HG02973 (cell line): ENCODE results near the gene KIAA0319L.
"Not testable (repeated sequence)": the region's sequence is repeated elsewhere in the genome, so short reads cannot be mapped to it uniquely, and the experiment has no call there.

Experiments used
- ATAC-seq: cut with Tn5 transposase; IDR thresholded peaks from one replicate; pipeline ENCODE4 v1.9.1; 2021; ENCODE audit warnings: moderate library complexity; ENCODE audit not compliant: unreplicated experiment

KIAA0319L gene

DNA sequence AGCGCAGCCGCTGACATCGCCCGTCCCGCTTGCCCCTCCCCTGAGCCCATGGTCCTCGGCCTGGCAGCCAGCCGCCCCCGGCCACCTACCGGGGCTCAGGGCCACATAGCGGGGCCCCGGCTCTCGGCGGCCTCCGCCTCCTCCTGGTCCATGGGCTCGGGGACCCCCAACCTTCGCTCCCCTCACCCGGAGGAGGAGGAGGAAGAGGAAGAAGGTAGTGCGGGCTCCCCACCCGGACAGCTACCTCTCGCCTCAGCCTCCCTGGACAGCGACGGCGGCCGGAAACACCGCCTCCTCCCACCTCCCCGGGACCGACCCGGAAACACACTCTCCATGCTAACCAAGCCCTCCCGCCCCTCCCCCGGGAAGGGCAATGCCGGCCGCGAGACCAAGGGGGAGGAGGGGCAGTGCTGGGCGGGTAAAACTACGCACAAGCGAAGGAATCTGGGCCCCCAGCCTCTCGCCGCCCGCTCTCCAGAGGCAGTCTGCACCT is at the start of gene KIAA0319L:
Gene KIAA0319L (minus strand): TSS at position 286 of the 493 bp plus-strand sequence. CDS start 2,912 bp downstream, outside the sequence.
- ATAC-seq: peak; percentile 66

DNA sequence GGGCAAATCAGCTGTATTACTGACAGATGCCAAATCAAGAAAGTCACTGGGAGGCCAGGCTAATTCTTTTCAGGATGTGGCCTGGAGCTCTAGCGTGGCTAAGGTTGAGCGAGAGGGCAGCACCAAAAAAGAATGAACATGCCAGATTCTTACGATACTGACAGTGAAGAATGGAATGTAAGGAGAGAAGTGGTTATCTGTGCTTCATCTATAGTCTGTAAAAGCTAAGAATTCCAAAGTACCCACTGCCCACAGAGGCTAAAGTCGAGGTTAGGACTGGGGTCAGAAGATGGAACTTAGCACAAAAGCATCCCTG is 48.6 kb upstream of the KIAA0319L start:
- ATAC-seq: no peak

DNA sequence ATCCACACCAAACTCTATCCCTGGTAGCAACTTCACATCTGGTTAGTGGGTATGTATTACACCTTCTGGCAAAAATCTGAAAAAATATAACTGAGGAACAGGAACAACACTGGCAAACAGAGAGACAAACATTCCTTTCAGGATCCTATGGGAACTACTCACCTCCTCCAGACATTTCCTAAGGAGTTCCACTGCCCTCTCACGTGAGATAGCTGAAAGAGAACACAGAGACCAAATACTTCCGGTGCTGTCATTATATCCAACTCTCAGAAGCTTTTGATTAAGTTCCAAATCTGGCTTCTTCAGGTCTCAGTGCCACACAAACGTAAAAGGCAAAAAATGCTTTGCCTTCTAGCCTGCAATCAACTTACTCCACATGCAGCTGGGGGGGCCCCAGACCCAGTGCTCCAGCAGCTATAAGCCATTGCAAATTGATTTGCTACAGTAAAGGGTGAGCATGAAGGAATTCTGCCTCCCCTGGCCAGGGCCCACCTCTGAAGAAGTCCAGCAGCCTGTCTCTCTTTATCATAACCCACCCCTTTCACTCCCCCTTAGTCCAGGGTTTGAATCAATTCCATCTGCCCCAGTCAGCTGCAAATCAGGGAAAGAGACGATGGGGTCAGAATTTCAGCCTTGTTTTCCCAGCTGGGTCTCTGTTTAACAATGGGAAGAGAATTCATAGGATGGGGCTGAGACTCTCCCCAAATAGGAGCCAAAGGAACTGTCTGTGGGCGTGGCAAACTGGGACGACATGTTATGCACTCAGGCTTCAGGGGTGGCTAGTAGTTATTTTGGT is 48.1 kb upstream of the KIAA0319L start:
- ATAC-seq: no peak

DNA sequence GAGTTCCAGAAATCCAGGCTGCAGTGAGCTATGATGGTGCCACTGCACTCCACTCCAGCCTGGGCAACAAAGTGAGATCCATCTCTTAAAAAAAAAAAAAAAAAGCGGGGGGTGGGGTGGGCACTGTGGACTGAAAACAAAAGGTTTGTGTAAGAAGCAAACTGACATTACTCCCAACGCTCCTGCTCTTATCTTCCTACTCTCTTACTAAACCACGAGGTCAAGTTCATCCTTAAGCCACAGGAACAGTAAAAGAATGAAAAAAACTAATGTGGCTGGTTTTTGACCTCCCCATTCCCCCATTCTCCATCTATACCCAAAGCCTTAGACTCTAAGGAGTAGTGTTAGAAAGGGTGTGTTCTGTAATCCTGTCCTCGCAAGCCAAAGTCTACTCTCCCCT is 46.7 kb upstream of the KIAA0319L start:
- ATAC-seq: no peak

DNA sequence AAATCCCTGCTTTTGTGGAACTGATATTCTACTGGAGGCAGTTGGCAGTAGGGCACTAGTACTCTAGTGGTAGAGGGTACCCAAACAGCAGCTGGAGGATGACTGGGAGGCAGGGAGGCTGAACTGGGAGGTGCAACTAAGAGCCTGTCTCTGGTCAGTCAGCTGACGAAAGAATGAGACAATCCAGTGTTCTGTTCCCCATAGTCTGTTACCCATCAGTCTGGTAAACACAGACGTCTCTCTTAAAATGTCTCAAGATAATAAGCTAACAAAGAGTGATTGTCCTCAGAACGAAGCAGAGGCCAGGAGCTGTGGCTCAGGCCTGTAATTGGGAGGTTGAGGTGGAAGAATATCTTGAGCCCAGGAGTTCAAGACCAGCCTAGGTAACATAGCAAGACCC is 46.3 kb upstream of the KIAA0319L start:
- ATAC-seq: no peak

DNA sequence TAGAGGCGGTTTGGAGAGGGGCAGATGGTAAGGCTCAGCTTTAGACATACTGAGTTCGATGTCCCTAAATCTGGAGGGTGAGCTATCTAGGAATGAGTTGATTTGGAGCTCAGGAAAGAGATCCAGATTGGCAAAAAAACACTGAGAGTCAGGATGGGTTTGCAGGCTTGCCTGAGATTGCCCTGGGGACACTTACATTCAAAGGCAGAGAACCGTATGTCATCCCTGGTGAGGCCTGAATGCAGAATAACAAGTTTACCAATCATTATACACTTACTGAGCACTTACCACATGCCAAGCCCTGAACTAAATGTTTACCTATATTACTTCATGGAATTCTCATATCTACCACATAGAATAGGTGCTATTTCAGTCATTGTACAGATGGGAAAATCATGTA is 43.4 kb upstream of the KIAA0319L start:
- ATAC-seq: no peak

DNA sequence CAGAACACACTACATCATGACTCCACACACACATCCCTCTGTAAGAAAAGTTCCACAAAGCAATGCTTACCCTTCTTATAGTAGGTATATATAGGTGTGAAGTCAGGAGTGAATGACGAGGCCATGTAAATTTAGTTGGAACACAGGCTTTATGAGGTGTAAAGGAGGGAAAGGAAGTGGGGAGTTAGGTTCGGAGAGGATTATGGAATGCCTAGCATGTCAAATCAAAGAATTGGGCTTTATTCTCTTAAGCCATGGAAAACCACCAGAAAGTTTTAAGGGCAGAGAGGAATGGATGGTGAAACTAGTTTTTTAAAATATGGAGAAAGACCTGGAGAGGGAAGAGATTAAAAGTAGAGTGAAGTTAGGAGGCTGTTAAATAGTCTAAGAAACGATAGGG is 42.2 kb upstream of the KIAA0319L start:
- ATAC-seq: no peak

DNA sequence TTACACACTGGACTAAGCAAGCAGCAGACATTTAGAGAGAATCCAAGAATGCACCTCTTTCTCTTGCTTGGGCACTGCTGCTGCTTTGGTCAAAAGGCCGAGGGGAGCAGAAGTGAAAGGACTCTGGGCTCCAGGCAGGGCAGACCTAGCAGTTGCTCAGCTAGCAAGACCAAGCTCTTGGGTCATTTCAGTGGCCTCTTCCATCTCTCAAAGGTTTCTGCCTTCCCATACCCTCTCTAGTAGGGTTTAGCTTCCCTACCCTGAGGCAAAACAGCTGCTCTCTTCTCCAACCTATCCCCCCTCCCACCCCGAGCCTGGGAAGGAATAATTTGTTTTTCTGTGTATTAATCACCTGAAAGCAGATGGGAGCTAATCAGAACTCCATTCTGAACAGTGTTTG is 41.7 kb upstream of the KIAA0319L start:
- ATAC-seq: no peak

DNA sequence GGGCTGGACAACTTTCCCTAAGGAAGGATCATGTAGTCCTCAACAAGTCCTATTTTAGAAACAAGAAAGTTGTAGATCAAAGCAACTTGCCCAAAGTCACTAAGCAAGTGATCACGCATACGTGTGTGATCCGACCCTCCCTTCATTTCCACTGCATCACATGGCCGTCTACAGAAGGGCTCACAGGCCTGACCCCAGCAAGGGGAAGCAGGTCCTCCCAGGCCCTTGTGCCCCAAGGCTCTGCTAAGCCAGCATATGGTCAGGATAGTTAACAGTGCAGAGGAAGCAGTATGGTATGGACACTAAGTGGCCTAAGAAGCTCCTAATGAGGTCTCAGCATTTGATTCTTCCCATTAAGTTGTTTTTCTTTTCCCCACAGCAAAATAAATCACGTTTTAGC is 40.7 kb upstream of the KIAA0319L start:
- no peak for ATAC-seq

DNA sequence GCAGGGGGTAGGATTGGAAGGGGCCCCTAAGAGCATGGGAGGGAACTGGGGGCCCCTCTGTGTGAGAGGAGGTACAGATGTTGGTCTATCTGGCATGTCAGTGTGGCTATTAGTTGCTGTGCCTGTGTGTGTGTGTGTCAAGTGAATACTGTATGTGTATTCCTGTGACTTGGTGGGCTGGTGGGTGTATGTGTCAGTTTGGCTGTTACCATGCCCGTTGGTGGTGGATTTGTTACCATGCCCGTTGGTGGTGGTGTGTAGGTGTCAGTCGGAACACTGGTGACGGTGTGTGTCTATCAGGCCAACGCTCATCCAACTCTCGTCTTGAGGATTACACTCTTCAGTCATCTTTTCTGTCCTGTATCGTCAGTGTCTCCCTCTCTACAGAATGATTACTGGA is 38.5 kb upstream of the KIAA0319L start:
- no peak for ATAC-seq

DNA sequence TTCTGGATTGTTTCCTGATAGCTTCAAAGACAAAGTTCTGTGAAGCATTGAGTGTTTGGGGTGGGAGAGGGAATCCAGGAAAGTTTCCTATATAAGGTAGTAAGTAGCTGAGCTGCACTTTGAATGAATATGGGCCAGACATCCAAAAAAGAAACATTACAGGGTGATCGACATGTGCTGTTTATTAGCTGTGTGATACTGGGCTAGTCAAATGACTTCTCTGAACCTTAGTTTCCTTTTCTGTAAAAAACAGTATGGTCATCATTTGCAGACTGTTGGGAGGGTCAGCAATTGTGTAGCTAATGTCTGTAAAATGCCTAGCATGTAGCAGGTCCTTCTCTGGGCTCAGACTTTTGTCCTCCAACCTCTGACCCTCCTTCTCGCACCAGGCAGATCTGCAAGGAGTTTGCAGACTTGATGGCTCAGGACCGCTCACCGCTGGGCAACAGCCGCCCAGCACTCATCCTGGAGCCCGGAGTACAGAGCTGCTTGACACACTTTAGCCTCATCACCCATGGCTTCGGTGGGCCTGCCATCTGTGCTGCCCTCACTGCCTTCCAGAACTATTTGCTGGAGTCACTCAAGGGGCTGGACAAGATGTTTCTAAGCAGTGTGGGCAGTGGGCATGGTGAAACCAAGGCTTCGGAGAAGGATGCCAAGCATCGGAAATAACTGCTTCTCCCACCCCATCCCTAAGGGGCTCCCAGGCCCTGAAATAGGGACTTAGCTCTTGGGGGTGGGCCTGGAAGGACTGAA is 37.0 kb upstream of the KIAA0319L start:
- no peak for ATAC-seq

DNA sequence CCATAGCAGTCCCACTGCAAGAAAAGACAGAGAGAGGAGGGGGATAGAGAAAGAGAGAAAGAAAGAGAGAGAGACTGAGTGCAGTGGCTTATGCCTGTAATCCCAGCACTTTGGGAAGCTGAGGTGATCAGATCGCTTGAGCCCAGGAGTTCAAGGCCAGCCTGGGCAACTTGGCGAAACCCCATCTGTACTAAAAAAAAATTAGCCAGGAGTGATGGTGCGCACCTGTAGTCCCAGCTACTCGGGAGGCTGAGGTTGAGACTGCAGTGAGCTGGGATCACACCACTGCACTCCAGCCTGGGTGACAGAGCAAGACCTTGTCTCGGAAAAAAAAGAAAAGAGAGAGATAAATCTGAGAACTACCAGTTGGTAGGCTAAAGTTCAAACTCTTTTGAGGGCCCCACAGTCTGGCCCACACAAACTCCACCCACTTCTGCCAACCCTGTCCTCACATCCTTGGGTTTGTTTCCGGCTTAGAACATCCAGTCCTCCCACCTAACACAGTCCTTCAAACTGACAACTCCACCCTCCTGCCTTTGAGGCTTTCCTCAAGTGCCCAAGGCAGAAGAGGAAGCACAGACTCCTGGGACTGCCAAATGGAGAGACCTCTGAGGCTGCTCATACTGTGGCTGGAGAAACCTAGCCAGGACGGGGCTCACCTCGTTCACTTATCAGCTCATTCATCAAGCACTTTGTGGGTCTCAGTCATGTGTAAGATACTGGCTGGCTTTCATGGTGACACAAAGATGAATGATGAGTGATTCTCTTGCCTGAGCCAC is 36.0 kb upstream of the KIAA0319L start:
- no peak for ATAC-seq

DNA sequence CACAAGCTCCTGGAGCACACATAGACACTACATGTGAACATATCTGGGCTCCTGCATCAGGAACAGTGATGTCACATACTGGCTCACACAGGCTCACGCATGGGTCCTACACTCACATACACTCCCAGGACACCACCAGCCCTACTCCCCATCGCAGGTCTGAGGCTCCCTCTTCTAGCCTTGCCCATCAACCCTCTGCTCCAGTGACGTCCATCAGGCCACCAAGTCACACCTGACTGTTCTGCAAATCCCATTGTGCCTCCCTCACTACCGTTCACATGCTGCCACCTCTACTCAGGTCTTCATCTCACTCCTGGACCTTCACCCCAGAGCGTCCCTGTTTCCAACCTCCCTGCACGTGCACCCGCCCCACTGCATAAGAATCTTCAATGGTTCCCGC is 34.0 kb upstream of the KIAA0319L start:
- no peak for ATAC-seq

DNA sequence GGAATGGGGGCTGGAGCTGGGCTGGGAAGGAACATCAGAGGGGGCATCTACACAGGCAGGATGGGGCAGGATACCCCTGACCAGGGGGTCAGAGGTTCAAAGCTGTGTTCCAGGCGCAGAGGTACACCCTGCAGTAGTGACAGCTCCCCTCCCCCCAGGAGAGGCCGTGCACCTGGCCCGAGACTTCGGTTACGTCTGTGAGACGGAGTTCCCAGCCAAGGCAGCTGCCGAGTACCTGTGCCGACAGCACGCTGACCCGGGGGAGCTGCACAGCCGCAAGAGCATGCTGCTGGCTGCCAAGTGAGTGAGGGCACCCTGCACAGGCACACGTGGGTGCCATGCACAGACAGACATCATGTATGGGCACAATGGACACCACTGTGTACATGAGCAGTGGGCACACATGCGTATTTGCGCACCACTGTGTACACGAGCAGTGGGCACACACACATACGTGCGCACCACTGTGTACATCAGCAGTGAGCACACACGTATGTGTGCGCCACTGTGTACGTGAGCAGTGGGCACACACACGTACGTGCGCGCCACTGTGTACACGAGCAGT is 33.4 kb upstream of the KIAA0319L start:
- ATAC-seq: no peak

DNA sequence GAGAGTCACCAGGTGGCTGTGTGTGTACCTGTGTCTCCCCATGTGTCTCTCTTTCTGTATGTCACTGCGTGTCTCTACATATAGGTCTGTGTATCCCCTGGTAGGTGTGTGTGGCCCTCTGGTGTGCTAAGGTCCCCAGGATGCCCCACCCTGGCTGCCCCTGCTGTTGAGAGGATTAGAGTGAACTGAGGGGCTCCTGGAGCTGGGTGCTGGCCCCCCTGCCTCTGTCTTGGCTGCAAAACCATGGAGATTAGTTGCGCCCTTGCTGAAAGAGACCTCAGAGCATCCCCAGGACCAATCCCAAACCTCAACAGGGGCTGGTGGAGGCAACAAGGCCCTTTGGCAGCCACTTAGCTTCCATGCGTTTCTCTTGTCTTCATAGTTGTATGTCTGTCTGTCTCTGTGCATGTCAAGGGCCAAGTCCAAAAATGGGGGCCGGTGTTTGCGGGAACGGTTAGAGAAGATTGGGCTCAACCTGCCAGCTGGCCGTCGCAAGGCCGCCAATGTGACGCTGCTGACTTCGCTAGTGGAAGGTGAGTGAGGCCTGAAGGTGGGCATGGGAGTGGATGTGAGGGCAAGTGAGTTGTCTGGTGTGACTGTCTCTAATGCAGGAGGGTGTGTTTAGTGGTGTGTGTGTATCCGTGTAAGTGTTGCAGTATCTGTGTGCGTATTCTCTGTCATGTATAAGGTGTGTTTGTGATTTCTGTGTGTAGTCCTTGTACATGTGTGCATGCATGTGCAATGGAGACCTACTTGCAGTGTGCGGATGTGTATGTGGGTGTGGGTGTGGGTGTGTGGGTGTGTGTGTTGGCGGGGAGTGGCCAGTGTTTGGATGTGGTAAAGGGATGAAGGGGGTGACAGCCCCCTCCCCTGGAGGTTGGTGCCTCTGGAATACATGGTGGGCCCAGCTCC is 32.6 kb upstream of the KIAA0319L start:
- ATAC-seq: no peak

DNA sequence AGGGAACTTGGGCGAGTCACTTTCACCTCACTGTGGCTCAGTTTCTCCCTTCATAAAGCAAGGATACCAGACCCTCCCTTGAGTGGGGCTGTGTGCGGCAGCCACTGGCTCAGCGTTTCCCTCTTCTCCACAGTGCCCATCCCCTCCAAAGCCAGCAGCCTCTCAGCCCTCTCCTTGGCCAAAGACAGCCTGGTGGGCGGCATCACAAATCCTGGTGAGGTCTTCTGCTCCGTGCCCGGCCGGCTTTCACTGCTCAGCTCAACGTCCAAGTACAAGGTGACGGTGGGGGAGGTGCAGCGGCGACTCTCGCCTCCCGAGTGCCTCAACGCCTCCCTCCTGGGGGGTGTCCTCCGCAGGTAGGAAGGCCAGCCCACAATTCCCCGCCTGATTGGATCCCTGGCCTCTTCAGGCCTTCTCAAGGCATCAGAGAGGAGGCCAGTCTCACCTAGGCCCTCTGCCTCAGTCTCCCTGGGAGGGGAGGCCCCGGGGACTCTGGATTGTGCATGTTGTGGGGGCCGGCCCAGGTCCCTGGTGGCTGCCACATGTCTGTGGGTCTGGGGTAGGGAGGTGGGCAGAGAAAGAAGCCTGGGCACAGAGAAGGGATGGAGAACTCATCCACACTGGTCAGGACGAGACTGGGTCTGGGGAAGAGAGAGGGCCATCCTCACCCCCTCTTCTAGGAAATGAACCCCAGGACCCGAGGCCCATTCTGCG is 31.2 kb upstream of the KIAA0319L start:
- ATAC-seq: no peak

DNA sequence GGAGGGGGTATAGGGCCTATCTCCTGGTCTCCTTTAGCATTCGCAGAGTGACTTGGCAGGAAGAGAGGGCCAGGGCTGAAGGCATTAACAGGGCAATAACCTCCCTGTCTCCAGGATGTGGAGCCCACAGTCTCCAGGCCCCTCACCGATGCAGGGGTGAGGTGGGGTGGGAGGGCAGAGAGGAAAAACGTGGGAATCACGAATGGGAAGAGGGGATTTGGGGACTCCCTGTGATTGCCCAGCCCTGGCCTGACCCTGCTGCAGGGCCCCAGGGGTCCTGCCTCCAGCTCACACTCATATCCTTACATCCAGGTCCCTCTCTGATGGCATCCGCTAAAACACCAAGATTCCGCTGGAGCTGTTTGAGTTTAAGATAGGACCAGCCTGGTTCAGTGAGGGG is 30.5 kb upstream of the KIAA0319L start:
- no peak for ATAC-seq

DNA sequence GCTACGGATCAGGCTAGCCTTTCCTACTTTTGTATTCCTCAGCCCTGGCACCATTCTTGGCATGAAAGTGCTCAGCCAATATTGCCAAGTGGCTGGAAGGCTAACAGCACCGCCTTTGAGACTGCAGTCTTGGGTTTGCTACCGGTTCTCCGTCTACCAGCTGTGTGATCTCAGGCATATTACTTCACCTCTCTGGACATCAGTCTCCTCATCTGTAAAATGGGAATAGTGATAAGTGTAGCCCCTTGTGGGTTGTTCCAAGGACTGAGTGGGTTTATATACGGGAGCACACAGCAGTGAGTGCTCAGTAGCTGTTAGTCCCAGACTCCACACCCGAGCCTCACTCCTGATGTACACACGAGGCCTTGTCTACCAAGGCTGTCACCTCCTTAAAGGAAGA is 29.6 kb upstream of the KIAA0319L start:
- no peak for ATAC-seq

DNA sequence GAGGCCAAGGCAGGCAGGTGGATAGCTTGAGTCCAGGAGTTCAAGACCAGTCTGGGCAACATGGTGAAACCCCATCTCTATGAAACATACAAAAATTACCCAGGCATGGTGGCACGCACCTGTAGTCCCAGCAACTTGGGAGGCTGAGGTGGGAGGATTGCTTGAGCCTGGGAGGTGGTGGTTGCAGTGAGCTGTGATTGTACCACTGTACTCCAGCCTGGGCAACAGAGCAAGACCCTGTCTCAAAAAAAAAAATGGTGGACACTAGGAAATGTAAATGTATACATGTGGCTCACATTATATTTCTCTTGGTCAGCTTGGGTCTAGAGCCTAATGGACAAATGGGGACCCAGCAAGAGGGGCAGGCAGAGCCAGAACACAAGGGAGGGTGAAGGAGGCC is 28.6 kb upstream of the KIAA0319L start:
- not testable (repeated sequence) for ATAC-seq

DNA sequence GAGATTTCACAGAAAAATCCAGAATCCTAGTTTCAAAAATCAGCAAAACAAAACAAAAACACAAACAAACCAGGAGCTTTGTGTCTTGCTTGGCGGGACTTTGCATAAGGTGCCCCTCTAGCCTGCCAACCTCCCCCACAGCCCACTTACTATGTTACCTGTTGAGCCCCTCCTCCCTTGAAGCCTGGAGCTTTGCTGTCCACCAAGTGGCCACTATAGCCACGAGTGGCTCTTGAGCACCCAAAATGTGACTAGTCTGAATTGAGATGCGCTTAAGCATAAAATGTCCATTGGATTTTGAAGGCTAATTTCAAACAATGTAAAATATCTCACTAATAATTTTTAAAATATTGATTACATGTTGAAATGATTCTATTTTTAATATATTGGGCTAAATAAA is 28.1 kb upstream of the KIAA0319L start:
- ATAC-seq: no peak
